A673 (cell line): ENCODE data around the gene ZCWPW2. TPM values are rescaled to one million over a fixed set of nuclear protein-coding genes. Genes with fewer than 3 reads are reported as not detected.

Source experiments
- BruUV-seq: library from RNA; stranded (reverse); fragments of 400-500 nt; replicated peaks from 2 replicates; lab custom pipeline; 2021; lab: Mats Ljungman, UMichigan
- CTCF ChIA-PET: fragments of 300-600 bp; sonication (Branson Sonifier 250); formaldehyde crosslinking; loops from one replicate; lab custom pipeline; 2022; ENCODE audit warnings: antibody characterized with exemption; lab: Charles Lee
- POLR2A ChIA-PET: fragments of 300-600 bp; sonication (Branson Sonifier 250); formaldehyde crosslinking; loops from one replicate; lab custom pipeline; 2022; ENCODE audit warnings: antibody characterized with exemption; ENCODE audit not compliant: low non-redundant PET; lab: Charles Lee
- DNase-seq: peaks from one replicate; pipeline ENCODE4 v3.0.0-alpha.2; 2015; ENCODE audit warnings: low spot score
- H3K27ac ChIP-seq: fragments of 200-600 bp; sonication (generic); 2 replicates; pipeline ENCODE4 v1.5.1; 2016; ENCODE audit warnings: mixed run types, low read depth, mild to moderate bottlenecking, mixed read lengths, antibody characterized with exemption, low read length; ENCODE audit not compliant: poor library complexity, severe bottlenecking
- H3K27me3 ChIP-seq: fragments of 200-600 bp; sonication (generic); replicated peaks from 2 replicates; pipeline ENCODE4 v1.6.1; 2017; ENCODE audit warnings: mixed run types, low read depth, mild to moderate bottlenecking, mixed read lengths, antibody characterized with exemption, low read length; ENCODE audit not compliant: insufficient read depth, poor library complexity
- H3K36me3 ChIP-seq: fragments of 200-600 bp; sonication (generic); 2 replicates; pipeline ENCODE4 v1.6.1; 2016; ENCODE audit warnings: mixed run types, mild to moderate bottlenecking, mixed read lengths, antibody characterized with exemption, low read length; ENCODE audit not compliant: insufficient read depth, poor library complexity, severe bottlenecking
- H3K4me1 ChIP-seq: fragments of 200-600 bp; sonication (generic); 2 replicates; pipeline ENCODE4 v1.6.1; 2017; ENCODE audit warnings: mixed run types, mild to moderate bottlenecking, mixed read lengths, antibody characterized with exemption, low read length; ENCODE audit not compliant: insufficient read depth, poor library complexity, severe bottlenecking
- H3K4me3 ChIP-seq: fragments of 200-600 bp; sonication (generic); 2 replicates; pipeline ENCODE4 v1.5.1; 2016; ENCODE audit warnings: low read depth, mixed run types, mild to moderate bottlenecking, mixed read lengths, low read length; ENCODE audit not compliant: poor library complexity, severe bottlenecking
- H3K9me3 ChIP-seq: fragments of 200-600 bp; sonication (generic); 2 replicates; pipeline ENCODE4 v1.6.1; 2016; ENCODE audit warnings: mixed run types, low read depth, mild to moderate bottlenecking, mixed read lengths, antibody characterized with exemption, low read length; ENCODE audit not compliant: poor library complexity, severe bottlenecking
- EZH2 ChIP-seq: fragments of 200-600 bp; sonication (generic); IDR thresholded peaks from 2 replicates; pipeline ENCODE4 v1.6.1; 2017; ENCODE audit warnings: borderline replicate concordance, low read depth, mild to moderate bottlenecking, mixed read lengths, antibody characterized with exemption, low read length; ENCODE audit not compliant: poor library complexity, severe bottlenecking
- intact Hi-C: fragments of 100-400 bp; cut with micrococcal nuclease; formaldehyde crosslinking; loops from one replicate; pipeline ENCODE4 v1.10.0; 2022; ENCODE audit not compliant: unreplicated experiment
- total RNA-seq: library from RNA; stranded (reverse); gene quantifications from 2 replicates; pipeline ENCODE4 v1.2.3, GENCODE V29; 2021
- TF ChIP-seq, protein P1 (sequence below): fragments of 300-800, 200-600 bp; sonication (generic); conservative IDR thresholded peaks from 2 replicates; pipeline ENCODE4 v1.5.1; 2017; ENCODE audit warnings: low read depth, mild to moderate bottlenecking, antibody characterized with exemption, low read length, moderate library complexity, mixed read lengths

Gene ZCWPW2
- total RNA-seq, 1 experiment from 2014 or later = not detected

- ChIA-PET POLR2A (no interaction called here), CTCF (interaction anchor here (1.1 kb wide), 1 partner anchor 28 kb away, joined by 5 read pairs; no protein-coding TSS in a partner anchor)
- Histone ChIP-seq H3K4me1 (no peaks in the 10 kb centered on the region), H3K27ac (no peak overlapping the region), H3K9me3 (no peaks in the 10 kb centered on the region), H3K4me3 (no peak overlapping the region), H3K36me3 (no peaks in the 10 kb centered on the region), H3K27me3 (no peaks in the 10 kb centered on the region)
- intact Hi-C loops = loop anchor here (10.0 kb wide), 1 partner anchor 1001 kb away; no protein-coding TSS in a partner anchor
- BruUV-seq = no TSS peak
- DNase-seq = no peak
- TF ChIP-seq, protein P1, sequence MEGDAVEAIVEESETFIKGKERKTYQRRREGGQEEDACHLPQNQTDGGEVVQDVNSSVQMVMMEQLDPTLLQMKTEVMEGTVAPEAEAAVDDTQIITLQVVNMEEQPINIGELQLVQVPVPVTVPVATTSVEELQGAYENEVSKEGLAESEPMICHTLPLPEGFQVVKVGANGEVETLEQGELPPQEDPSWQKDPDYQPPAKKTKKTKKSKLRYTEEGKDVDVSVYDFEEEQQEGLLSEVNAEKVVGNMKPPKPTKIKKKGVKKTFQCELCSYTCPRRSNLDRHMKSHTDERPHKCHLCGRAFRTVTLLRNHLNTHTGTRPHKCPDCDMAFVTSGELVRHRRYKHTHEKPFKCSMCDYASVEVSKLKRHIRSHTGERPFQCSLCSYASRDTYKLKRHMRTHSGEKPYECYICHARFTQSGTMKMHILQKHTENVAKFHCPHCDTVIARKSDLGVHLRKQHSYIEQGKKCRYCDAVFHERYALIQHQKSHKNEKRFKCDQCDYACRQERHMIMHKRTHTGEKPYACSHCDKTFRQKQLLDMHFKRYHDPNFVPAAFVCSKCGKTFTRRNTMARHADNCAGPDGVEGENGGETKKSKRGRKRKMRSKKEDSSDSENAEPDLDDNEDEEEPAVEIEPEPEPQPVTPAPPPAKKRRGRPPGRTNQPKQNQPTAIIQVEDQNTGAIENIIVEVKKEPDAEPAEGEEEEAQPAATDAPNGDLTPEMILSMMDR = no peak
- TF ChIP-seq EZH2 = no peak
These were observed 32.8 kb upstream of the ZCWPW2 start for GRCh38 chr3:28315711-28316110.

- ChIA-PET POLR2A (no interaction called here), CTCF (no interaction called here)
- no peak for DNase-seq
- no peaks in the 10 kb centered on the region for H3K9me3 ChIP-seq
- intact Hi-C loops = loop anchor here (10.0 kb wide), 1 partner anchor 1001 kb away; no protein-coding TSS in a partner anchor
- H3K27me3 ChIP-seq = no peaks in the 10 kb centered on the region
- no peak overlapping the region for H3K4me3 ChIP-seq
- no peak overlapping the region for H3K27ac ChIP-seq
- no TSS peak for BruUV-seq
- no peaks in the 10 kb centered on the region for H3K4me1 ChIP-seq
- TF ChIP-seq, protein P1 = no peak
- no peak for TF ChIP-seq EZH2
- no peaks in the 10 kb centered on the region for H3K36me3 ChIP-seq
These were observed 32.3 kb upstream of the ZCWPW2 start for GRCh38 chr3:28316226-28316625.

DNA sequence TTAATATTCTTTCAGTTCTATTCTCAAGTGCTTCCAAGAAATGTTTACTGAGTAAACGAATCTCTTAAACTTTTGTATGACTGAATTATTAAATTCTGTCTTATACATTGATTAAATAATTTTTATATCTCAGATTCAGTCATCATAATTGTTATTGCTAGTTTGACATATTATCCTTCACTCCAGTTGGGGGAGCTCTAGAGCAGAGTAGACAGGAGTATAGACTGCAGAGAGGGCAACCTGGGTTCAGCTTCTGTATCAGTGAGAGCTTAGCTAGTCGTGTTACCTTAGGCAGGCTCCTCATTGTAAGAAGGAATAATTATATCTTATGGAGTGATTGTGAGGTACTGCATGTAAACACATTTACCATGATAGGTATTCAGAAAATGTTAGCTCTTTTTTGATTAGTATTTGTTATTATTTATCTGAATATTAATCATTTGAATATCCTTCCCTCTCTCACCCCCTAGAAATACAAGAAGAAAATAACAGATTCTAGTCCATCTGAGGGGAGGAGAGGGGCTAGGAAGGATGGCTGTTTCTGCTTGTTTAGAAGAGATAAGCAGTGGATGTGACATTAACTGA, 31.0 kb upstream of the ZCWPW2 start:
- BruUV-seq = no TSS peak
- Histone ChIP-seq H3K36me3 (no peaks in the 10 kb centered on the region), H3K9me3 (no peaks in the 10 kb centered on the region), H3K27ac (no peak overlapping the region), H3K4me3 (no peak overlapping the region), H3K27me3 (no peaks in the 10 kb centered on the region), H3K4me1 (no peaks in the 10 kb centered on the region)
- ChIA-PET POLR2A (no interaction called here), CTCF (interaction anchor here (0.6 to 1.1 kb wide), 2 partner anchors 605 to 1384 kb away, joined by 5 to 9 read pairs; no protein-coding TSS in a partner anchor)
- TF ChIP-seq EZH2 = no peak
- TF ChIP-seq, protein P1 = peak; percentile 78
- peak; percentile 71 for DNase-seq
- intact Hi-C loops = loop anchor here (10.0 kb wide), 1 partner anchor 1003 kb away; no protein-coding TSS in a partner anchor
